ENCODE data around the gene OR4D1. TPM values are rescaled to one million over a fixed set of nuclear protein-coding genes. Genes with fewer than 3 reads are reported as not detected.

The OR4D1 gene
- total and polyA plus RNA-seq, 9 of the 15 experiments (the other 6 are each of a cell fraction or from before 2014, with no cell fraction given) = not detected

GRCh38 chr17:58184986-58185761, 37.0 kb downstream of the OR4D1 start (continued):
- no peak for TF ChIP-seq ZBTB40 (IDR thresholded peaks at IDR 0.05)
- no peak for TF ChIP-seq ZBTB40 (CRISPR knock-in tag; IDR thresholded peaks at IDR 0.05)
- 0 out of 2 replicates have a peak, but pooled peaks have one; percentile 56 for TF ChIP-seq ZNF75A (CRISPR knock-in tag; IDR thresholded peaks at IDR 0.05)
- TF ChIP-seq SRF (CRISPR knock-in tag; IDR thresholded peaks at IDR 0.05) = no peak
- TF ChIP-seq ZNF431 (CRISPR knock-in tag; IDR thresholded peaks at IDR 0.05) = 0 out of 2 replicates have a peak, but pooled peaks have one; percentile 14
- TF ChIP-seq ATF6 (CRISPR knock-in tag; IDR thresholded peaks at IDR 0.05) = no peak
- no peak for TF ChIP-seq HMBOX1 (IDR thresholded peaks at IDR 0.05)
- TF ChIP-seq ZNF766 (CRISPR knock-in tag; conservative IDR thresholded peaks at IDR 0.05) = peak; percentile 77
- TF ChIP-seq TBP (optimal IDR thresholded peaks at IDR 0.05; ENCODE audit: low read depth, low read length) = no peak
- TF ChIP-seq SMAD3 (CRISPR knock-in tag; conservative IDR thresholded peaks at IDR 0.05) = peak; percentile 80; the same call in 1 of the 2 replicates
- peak; percentile 27 for TF ChIP-seq CCNT2 (IDR thresholded peaks at IDR 0.05; ENCODE audit: borderline replicate concordance, extremely low read depth, insufficient read length, low read depth, low read length)
- no peak for TF ChIP-seq BRD4 (IDR thresholded peaks at IDR 0.05)
- no peak for TF ChIP-seq MED1 (CRISPR knock-in tag; IDR thresholded peaks at IDR 0.05; ENCODE audit: borderline replicate concordance)
- no peak for TF ChIP-seq SRSF3 (IDR thresholded peaks at IDR 0.05; ENCODE audit: insufficient read depth, low read length)
- TF ChIP-seq MAFK (IDR thresholded peaks at IDR 0.05; ENCODE audit: low read length) = no peak
- no peak for TF ChIP-seq MEIS2 (IDR thresholded peaks at IDR 0.05; ENCODE audit: partially characterized antibody)
